GM23338 (cell line): ENCODE measurements around the gene SYNE4. TPM values are rescaled to one million over a fixed set of nuclear protein-coding genes. Genes with fewer than 3 reads are reported as not detected.

Experiments used
- ATAC-seq: fragments of 200-7000 bp; cut with Tn5 transposase; 3 replicates; pipeline ENCODE4 v1.9.1; 2020
- DNase-seq: peaks from one replicate; pipeline ENCODE4 v3.0.0-alpha.2; 2015; ENCODE audit warnings: low spot score
- H2AFZ ChIP-seq: fragments of 200-600 bp; sonication (generic); 2 replicates; pipeline ENCODE4 v1.8.0; 2016; ENCODE audit warnings: antibody characterized with exemption, mild to moderate bottlenecking, moderate library complexity
- H3F3A ChIP-seq: fragments of 200-600 bp; sonication (generic); replicated peaks from 2 replicates; pipeline ENCODE4 v1.8.0; 2017; ENCODE audit warnings: antibody characterized with exemption, mixed run types, low read depth
- H3K27ac ChIP-seq: fragments of 200-600 bp; sonication (generic); 2 replicates; pipeline ENCODE4 v1.6.1; 2016; ENCODE audit warnings: low read depth
- H3K27me3 ChIP-seq: fragments of 200-600 bp; sonication (generic); 2 replicates; pipeline ENCODE4 v1.8.0; 2016; ENCODE audit warnings: mild to moderate bottlenecking, mixed run types, moderate library complexity; ENCODE audit not compliant: insufficient read depth
- H3K36me3 ChIP-seq: fragments of 200-600 bp; sonication (generic); 2 replicates; pipeline ENCODE4 v1.8.0; 2016; ENCODE audit warnings: mild to moderate bottlenecking; ENCODE audit not compliant: insufficient read depth
- H3K4me1 ChIP-seq: fragments of 200-600 bp; sonication (generic); 2 replicates; pipeline ENCODE4 v1.8.0; 2016; ENCODE audit warnings: mild to moderate bottlenecking, moderate library complexity; ENCODE audit not compliant: insufficient read depth
- H3K4me2 ChIP-seq: fragments of 200-600 bp; sonication (generic); 2 replicates; pipeline ENCODE4 v1.7.1; 2017; ENCODE audit warnings: mixed run types
- H3K4me3 ChIP-seq: fragments of 200-600 bp; sonication (generic); 2 replicates; pipeline ENCODE4 v1.6.1; 2016; ENCODE audit warnings: mixed run types
- H3K79me2 ChIP-seq: fragments of 200-600 bp; sonication (generic); replicated peaks from 2 replicates; pipeline ENCODE4 v1.8.0; 2017; ENCODE audit warnings: mild to moderate bottlenecking; ENCODE audit not compliant: insufficient read depth
- H3K9me2 ChIP-seq: fragments of 200-600 bp; sonication (generic); 2 replicates; pipeline ENCODE4 v1.8.0; 2017; ENCODE audit not compliant: insufficient read depth
- H4K20me1 ChIP-seq: fragments of 200-600 bp; sonication (generic); replicated peaks from 2 replicates; pipeline ENCODE4 v1.8.0; 2017; ENCODE audit warnings: mild to moderate bottlenecking; ENCODE audit not compliant: insufficient read depth
- H3K27ac Mint-ChIP-seq: 2 replicates; pipeline ENCODE4 v1.8.0; 2020; ENCODE audit warnings: inconsistent platforms, mild to moderate bottlenecking, moderate library complexity, mixed read lengths
- H3K27me3 Mint-ChIP-seq: 3 replicates; pipeline ENCODE4 v1.8.0; 2022; ENCODE audit warnings: low read depth, mild to moderate bottlenecking, moderate library complexity, mixed read lengths, inconsistent platforms; ENCODE audit not compliant: insufficient read depth, poor library complexity
- H3K36me3 Mint-ChIP-seq: 3 replicates; pipeline ENCODE4 v1.8.0; 2021; ENCODE audit warnings: low read depth, mild to moderate bottlenecking, inconsistent platforms, moderate library complexity, mixed read lengths
- H3K4me1 Mint-ChIP-seq: 3 replicates; pipeline ENCODE4 v1.8.0; 2020; ENCODE audit warnings: mild to moderate bottlenecking, inconsistent platforms, mixed read lengths
- H3K4me3 Mint-ChIP-seq: 3 replicates; pipeline ENCODE4 v1.8.0; 2021; ENCODE audit warnings: moderate library complexity, mild to moderate bottlenecking, inconsistent platforms, mixed read lengths
- H3K9me3 Mint-ChIP-seq: 3 replicates; pipeline ENCODE4 v1.8.0; 2020; ENCODE audit warnings: moderate library complexity, mild to moderate bottlenecking, inconsistent platforms, mixed read lengths
- CREB1 ChIP-seq: fragments of 250-450 bp; sonication (Bioruptor Pico); IDR thresholded peaks from 2 replicates; pipeline ENCODE4 v1.5.0; 2020; ENCODE audit warnings: low read depth, mild to moderate bottlenecking, moderate library complexity
- EZH2 ChIP-seq: fragments of 200-600 bp; sonication (generic); IDR thresholded peaks from one replicate; pipeline ENCODE4 v1.8.0; 2017; ENCODE audit warnings: antibody characterized with exemption, mild to moderate bottlenecking, low read depth; ENCODE audit not compliant: unreplicated experiment
- EZH2phosphoT487 ChIP-seq: fragments of 200-600 bp; sonication (generic); IDR thresholded peaks from one replicate; pipeline ENCODE4 v1.8.1; 2018; ENCODE audit warnings: antibody characterized with exemption; ENCODE audit not compliant: unreplicated experiment
- JUNB ChIP-seq: IDR thresholded peaks from one replicate; pipeline ENCODE4 v1.6.1; 2016; ENCODE audit warnings: antibody characterized with exemption; ENCODE audit not compliant: unreplicated experiment
- NANOG ChIP-seq: IDR thresholded peaks from 2 replicates; pipeline ENCODE4 v1.6.1; 2016; ENCODE audit warnings: antibody characterized with exemption, borderline replicate concordance
- POLR2AphosphoS5 ChIP-seq: IDR thresholded peaks from 2 replicates; pipeline ENCODE4 v1.6.1; 2016; ENCODE audit warnings: antibody characterized with exemption, low read depth
- REST ChIP-seq: IDR thresholded peaks from one replicate; pipeline ENCODE4 v1.6.1; 2018; ENCODE audit warnings: antibody characterized with exemption; ENCODE audit not compliant: unreplicated experiment
- STAT1 ChIP-seq: IDR thresholded peaks from one replicate; pipeline ENCODE4 v1.6.1; 2016; ENCODE audit warnings: antibody characterized with exemption; ENCODE audit not compliant: unreplicated experiment
- ZNF114 ChIP-seq: fragments of 250-450 bp; sonication (Bioruptor Pico); IDR thresholded peaks from 2 replicates; pipeline ENCODE4 v1.5.0; 2020; ENCODE audit warnings: mild to moderate bottlenecking, moderate library complexity
- ZNF331 ChIP-seq: fragments of 250-450 bp; sonication (Bioruptor Pico); IDR thresholded peaks from 2 replicates; pipeline ENCODE4 v1.5.0; 2020; ENCODE audit warnings: low read depth, mild to moderate bottlenecking, moderate library complexity
- polyA plus RNA-seq: library from polyadenylated mRNA; unstranded; fragments of >200 nt; fragmentation: Nextera tagmentation; extraction: Ambion mirVana; gene quantifications from 2 replicates; pipeline ENCODE4 v1.2.1, GENCODE V29; 2016
- total RNA-seq: library from RNA; depleted of rRNA; stranded (reverse); fragments of >200 nt; shearing (Covaris generic); gene quantifications from 2 replicates; pipeline ENCODE4 v1.2.3, GENCODE V29; 2014
- TF ChIP-seq, protein P1 (sequence below): IDR thresholded peaks from 2 replicates; pipeline ENCODE4 v1.6.1; 2016; ENCODE audit warnings: antibody characterized with exemption
- TF ChIP-seq, protein P2 (sequence below), 2 experiments: fragments of 200-600 bp in 1 of 2; sonication (generic) in 1 of 2; conservative IDR thresholded peaks; 2 replicates each; pipeline versions ENCODE4 v1.5.1 to v1.6.1; 2016 to 2017; ENCODE audit warnings: antibody characterized with exemption in 2 of 2, low read depth in 2 of 2, mild to moderate bottlenecking in 2 of 2, moderate library complexity in 1 of 2
- TF ChIP-seq, protein P3 (sequence below): fragments of 250-450 bp; sonication (Bioruptor Pico); IDR thresholded peaks from 2 replicates; pipeline ENCODE4 v1.5.0; 2020; ENCODE audit warnings: mild to moderate bottlenecking, moderate library complexity

Gene SYNE4
- total and polyA plus RNA-seq, 2 experiments from 2014 or later, result 26.1 to 49.8 TPM

DNA sequence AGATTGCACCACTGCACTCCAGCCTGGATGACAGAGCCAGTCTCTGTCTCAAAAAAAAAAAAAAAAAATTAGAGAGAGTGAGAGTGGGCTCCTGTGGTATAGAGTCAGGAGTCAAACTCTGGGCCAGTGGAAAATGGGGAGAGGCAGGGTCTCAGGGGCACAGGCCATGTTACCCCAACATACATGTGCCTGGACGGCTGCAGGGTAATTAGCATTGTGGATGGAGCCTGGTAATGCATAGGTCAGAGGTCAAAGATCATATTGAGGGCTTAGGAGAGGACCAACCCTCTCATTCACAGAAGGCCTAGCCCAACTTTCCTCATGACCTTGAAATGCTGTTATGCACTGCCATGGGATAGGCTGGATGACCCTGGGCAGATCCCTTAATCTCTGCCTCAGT lies 16.9 kb upstream of the SYNE4 start:
- Mint-ChIP-seq H3K9me3 (no peaks in the 10 kb centered on the region), H3K27me3 (peaks cover 2% of the 10 kb centered on the region), H3K4me3 (no peak overlapping the region), H3K4me1 (no peaks in the 10 kb centered on the region), H3K36me3 (peaks cover 18% of the 10 kb centered on the region), H3K27ac (no peak overlapping the region)
- Histone ChIP-seq H3K4me3 (no peak overlapping the region), H3F3A (no peaks in the 10 kb centered on the region), H3K27me3 (no peaks in the 10 kb centered on the region), H3K9me2 (no peaks in the 10 kb centered on the region), H2AFZ (no peak overlapping the region), H4K20me1 (peaks cover 6% of the 10 kb centered on the region), H3K27ac (no peak overlapping the region), H3K4me1 (no peaks in the 10 kb centered on the region), H3K36me3 (no peaks in the 10 kb centered on the region; the same call in 1 of the 2 replicates), H3K4me2 (no peak overlapping the region), H3K79me2 (no peaks in the 10 kb centered on the region)
- DNase-seq (no peak), ATAC-seq (no peak)
- TF ChIP-seq, protein P1, sequence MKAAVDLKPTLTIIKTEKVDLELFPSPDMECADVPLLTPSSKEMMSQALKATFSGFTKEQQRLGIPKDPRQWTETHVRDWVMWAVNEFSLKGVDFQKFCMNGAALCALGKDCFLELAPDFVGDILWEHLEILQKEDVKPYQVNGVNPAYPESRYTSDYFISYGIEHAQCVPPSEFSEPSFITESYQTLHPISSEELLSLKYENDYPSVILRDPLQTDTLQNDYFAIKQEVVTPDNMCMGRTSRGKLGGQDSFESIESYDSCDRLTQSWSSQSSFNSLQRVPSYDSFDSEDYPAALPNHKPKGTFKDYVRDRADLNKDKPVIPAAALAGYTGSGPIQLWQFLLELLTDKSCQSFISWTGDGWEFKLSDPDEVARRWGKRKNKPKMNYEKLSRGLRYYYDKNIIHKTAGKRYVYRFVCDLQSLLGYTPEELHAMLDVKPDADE, result no peak
- no peak for TF ChIP-seq NANOG
- TF ChIP-seq EZH2, result no peak
- no peak for TF ChIP-seq EZH2phosphoT487
- TF ChIP-seq JUNB, result no peak
- no peak for TF ChIP-seq STAT1
- TF ChIP-seq, protein P2, sequence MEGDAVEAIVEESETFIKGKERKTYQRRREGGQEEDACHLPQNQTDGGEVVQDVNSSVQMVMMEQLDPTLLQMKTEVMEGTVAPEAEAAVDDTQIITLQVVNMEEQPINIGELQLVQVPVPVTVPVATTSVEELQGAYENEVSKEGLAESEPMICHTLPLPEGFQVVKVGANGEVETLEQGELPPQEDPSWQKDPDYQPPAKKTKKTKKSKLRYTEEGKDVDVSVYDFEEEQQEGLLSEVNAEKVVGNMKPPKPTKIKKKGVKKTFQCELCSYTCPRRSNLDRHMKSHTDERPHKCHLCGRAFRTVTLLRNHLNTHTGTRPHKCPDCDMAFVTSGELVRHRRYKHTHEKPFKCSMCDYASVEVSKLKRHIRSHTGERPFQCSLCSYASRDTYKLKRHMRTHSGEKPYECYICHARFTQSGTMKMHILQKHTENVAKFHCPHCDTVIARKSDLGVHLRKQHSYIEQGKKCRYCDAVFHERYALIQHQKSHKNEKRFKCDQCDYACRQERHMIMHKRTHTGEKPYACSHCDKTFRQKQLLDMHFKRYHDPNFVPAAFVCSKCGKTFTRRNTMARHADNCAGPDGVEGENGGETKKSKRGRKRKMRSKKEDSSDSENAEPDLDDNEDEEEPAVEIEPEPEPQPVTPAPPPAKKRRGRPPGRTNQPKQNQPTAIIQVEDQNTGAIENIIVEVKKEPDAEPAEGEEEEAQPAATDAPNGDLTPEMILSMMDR (conservative IDR thresholded peaks at IDR 0.05; ENCODE audit: low read depth in 2 of 2), result no peak
- TF ChIP-seq POLR2AphosphoS5, result no peak
- TF ChIP-seq CREB1 (CRISPR knock-in tag), result no peak
- TF ChIP-seq, protein P3, sequence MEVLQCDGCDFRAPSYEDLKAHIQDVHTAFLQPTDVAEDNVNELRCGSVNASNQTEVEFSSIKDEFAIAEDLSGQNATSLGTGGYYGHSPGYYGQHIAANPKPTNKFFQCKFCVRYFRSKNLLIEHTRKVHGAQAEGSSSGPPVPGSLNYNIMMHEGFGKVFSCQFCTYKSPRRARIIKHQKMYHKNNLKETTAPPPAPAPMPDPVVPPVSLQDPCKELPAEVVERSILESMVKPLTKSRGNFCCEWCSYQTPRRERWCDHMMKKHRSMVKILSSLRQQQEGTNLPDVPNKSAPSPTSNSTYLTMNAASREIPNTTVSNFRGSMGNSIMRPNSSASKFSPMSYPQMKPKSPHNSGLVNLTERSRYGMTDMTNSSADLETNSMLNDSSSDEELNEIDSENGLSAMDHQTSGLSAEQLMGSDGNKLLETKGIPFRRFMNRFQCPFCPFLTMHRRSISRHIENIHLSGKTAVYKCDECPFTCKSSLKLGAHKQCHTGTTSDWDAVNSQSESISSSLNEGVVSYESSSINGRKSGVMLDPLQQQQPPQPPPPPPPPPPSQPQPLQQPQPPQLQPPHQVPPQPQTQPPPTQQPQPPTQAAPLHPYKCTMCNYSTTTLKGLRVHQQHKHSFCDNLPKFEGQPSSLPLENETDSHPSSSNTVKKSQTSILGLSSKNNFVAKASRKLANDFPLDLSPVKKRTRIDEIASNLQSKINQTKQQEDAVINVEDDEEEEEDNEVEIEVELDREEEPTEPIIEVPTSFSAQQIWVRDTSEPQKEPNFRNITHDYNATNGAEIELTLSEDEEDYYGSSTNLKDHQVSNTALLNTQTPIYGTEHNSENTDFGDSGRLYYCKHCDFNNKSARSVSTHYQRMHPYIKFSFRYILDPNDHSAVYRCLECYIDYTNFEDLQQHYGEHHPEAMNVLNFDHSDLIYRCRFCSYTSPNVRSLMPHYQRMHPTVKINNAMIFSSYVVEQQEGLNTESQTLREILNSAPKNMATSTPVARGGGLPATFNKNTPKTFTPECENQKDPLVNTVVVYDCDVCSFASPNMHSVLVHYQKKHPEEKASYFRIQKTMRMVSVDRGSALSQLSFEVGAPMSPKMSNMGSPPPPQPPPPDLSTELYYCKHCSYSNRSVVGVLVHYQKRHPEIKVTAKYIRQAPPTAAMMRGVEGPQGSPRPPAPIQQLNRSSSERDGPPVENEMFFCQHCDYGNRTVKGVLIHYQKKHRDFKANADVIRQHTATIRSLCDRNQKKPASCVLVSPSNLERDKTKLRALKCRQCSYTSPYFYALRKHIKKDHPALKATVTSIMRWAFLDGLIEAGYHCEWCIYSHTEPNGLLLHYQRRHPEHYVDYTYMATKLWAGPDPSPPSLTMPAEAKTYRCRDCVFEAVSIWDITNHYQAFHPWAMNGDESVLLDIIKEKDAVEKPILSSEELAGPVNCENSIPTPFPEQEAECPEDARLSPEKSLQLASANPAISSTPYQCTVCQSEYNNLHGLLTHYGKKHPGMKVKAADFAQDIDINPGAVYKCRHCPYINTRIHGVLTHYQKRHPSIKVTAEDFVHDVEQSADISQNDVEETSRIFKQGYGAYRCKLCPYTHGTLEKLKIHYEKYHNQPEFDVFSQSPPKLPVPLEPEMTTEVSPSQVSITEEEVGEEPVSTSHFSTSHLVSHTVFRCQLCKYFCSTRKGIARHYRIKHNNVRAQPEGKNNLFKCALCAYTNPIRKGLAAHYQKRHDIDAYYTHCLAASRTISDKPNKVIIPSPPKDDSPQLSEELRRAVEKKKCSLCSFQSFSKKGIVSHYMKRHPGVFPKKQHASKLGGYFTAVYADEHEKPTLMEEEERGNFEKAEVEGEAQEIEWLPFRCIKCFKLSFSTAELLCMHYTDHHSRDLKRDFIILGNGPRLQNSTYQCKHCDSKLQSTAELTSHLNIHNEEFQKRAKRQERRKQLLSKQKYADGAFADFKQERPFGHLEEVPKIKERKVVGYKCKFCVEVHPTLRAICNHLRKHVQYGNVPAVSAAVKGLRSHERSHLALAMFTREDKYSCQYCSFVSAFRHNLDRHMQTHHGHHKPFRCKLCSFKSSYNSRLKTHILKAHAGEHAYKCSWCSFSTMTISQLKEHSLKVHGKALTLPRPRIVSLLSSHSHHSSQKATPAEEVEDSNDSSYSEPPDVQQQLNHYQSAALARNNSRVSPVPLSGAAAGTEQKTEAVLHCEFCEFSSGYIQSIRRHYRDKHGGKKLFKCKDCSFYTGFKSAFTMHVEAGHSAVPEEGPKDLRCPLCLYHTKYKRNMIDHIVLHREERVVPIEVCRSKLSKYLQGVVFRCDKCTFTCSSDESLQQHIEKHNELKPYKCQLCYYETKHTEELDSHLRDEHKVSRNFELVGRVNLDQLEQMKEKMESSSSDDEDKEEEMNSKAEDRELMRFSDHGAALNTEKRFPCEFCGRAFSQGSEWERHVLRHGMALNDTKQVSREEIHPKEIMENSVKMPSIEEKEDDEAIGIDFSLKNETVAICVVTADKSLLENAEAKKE, result no peak
- TF ChIP-seq REST, result no peak
- TF ChIP-seq ZNF114 (CRISPR knock-in tag), result no peak
- TF ChIP-seq ZNF331 (CRISPR knock-in tag), result no peak
